SW480 (cell line): ENCODE results near the gene BMP8B.
"Not testable (repeated sequence)": the region's sequence is repeated elsewhere in the genome, so short reads cannot be mapped to it uniquely, and the experiment has no call there.

Experiments used
- DNase-seq: peaks from one replicate; pipeline ENCODE4 v3.0.0-alpha.2; 2016; ENCODE audit warnings: low spot score

Gene BMP8B

GRCh38 chr1:39788758-39789570 lies at the start of gene BMP8B:
TSS of gene BMP8B (minus strand) at chr1:39788865. CDS start at chr1:39788485, 380 bp downstream.
- DNase-seq, result peak; percentile 70

- no peak for DNase-seq
Measured at GRCh38 chr1:39836595-39837110, 48.0 kb upstream of the BMP8B start.

- no peak for DNase-seq
Measured at GRCh38 chr1:39835935-39836594, 47.4 kb upstream of the BMP8B start.

GRCh38 chr1:39835110-39835509 lies 46.4 kb upstream of the BMP8B start:
- no peak for DNase-seq

GRCh38 chr1:39833621-39834385 lies 45.1 kb upstream of the BMP8B start:
- no peak for DNase-seq

GRCh38 chr1:39833121-39833520 lies 44.5 kb upstream of the BMP8B start:
- no peak for DNase-seq

GRCh38 chr1:39832294-39832693 lies 43.6 kb upstream of the BMP8B start:
- no peak for DNase-seq

GRCh38 chr1:39829791-39830533 lies 41.3 kb upstream of the BMP8B start:
- DNase-seq, result no peak

- no peak for DNase-seq
Measured at GRCh38 chr1:39828734-39829133, 40.1 kb upstream of the BMP8B start.

- not testable (repeated sequence) for DNase-seq
Measured at GRCh38 chr1:39828255-39828654, 39.6 kb upstream of the BMP8B start.

- no peak for DNase-seq
Measured at GRCh38 chr1:39827201-39827600, 38.5 kb upstream of the BMP8B start.

- no peak for DNase-seq
Measured at GRCh38 chr1:39826583-39826982, 37.9 kb upstream of the BMP8B start.

- DNase-seq, result no peak
Measured at GRCh38 chr1:39825432-39825941, 36.8 kb upstream of the BMP8B start.

- DNase-seq, result not testable (repeated sequence)
Measured at GRCh38 chr1:39823450-39823849, 34.8 kb upstream of the BMP8B start.

GRCh38 chr1:39822146-39822545 lies 33.5 kb upstream of the BMP8B start:
- no peak for DNase-seq

GRCh38 chr1:39819091-39819812 lies 30.6 kb upstream of the BMP8B start:
- peak; percentile 74 for DNase-seq

GRCh38 chr1:39818482-39818881 lies 29.8 kb upstream of the BMP8B start:
- DNase-seq, result peak; percentile 64

GRCh38 chr1:39817091-39817932 lies 28.6 kb upstream of the BMP8B start:
- peak; percentile 97 for DNase-seq

- DNase-seq, result peak; percentile 80
Measured at GRCh38 chr1:39816415-39817090, 27.9 kb upstream of the BMP8B start.
